Suprapubic skin (tissue), 3 donors: Measurements from ENCODE around the gene ATXN2.

Source experiments
- CTCF ChIP-seq, 2 donors: fragments of 200-600 bp in 1 of 2; fragments of 450-650 bp in 1 of 2; sonication (generic) in 1 of 2; IDR thresholded peaks; one replicate each; pipeline ENCODE4 v1.5.1; 2016 to 2019; ENCODE audit warnings: antibody characterized with exemption in 2 of 2, mild to moderate bottlenecking in 1 of 2, moderate library complexity in 1 of 2
- POLR2A ChIP-seq, 2 donors: fragments of 450-650 bp; IDR thresholded peaks; one replicate each; pipeline ENCODE4 v1.6.1; 2017; ENCODE audit warnings: antibody characterized with exemption in 2 of 2, mild to moderate bottlenecking in 2 of 2, moderate library complexity in 2 of 2

GRCh38 chr12:111488271-111488670 is 110.8 kb downstream of the ATXN2 start:
- no peak for TF ChIP-seq CTCF (IDR thresholded peaks at IDR 0.05)
- no peak for TF ChIP-seq POLR2A (IDR thresholded peaks at IDR 0.05)
